ENCODE measurements around the gene CTNNB1. TPM values are rescaled to one million over a fixed set of nuclear protein-coding genes. Genes with fewer than 3 reads are reported as not detected.

The CTNNB1 gene
- total and polyA plus RNA-seq, 2 of the 8 experiments (the other 6 are each of a cell fraction or from before 2014, with no cell fraction given), result 356 to 579 TPM

DNA sequence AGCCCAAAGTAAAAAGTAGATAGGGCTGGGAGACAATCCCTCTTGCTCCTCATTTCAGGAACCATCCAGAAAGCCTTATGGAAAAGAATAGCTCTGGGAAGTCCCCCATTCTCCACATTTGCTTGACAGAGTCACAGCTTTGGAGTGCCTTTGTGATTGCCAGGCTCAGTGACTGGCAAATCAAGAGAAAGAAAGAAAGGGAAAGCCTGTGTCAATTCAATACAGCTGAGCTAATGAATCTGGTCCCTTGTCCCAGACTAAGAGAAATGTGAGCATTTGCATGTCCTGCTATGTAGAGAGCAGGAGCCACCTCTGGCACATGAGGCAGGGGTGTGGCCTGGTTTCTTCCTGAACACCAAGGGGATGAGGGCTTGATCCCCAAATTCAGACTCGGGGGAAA, 14.9 kb upstream of the CTNNB1 start:
- ChIA-PET CTCF (ENCODE audit: partially characterized antibody) (no interaction called here), POLR2A (ENCODE audit: partially characterized antibody) (interaction anchor here (4.8 kb wide), 1 partner anchor 15 kb away, joined by 28 read pairs; the partner anchor contains the start of gene CTNNB1)
- Histone ChIP-seq H3K9ac (replicated peaks in 1 of 4; ENCODE audit: extremely low read depth in 1 of 4, low read depth in 3 of 4, low read length in 3 of 4) (no peak overlapping the region), H3K27ac (ENCODE audit: low read depth, low read length) (no peak overlapping the region), H3K79me1 (ENCODE audit: low read depth, low read length) (no peaks in the 10 kb centered on the region), H3K56ac (replicated peaks; ENCODE audit: insufficient read length, low read depth, low read length) (no peak overlapping the region), H2BK12ac (ENCODE audit: low read depth, low read length) (no peak overlapping the region), H2AK5ac (ENCODE audit: low read depth, low read length) (no peak overlapping the region), H3K4me3 (ENCODE audit: extremely low read depth in 1 of 4, insufficient read depth in 2 of 4, low read depth in 3 of 4, low read length in 4 of 4) (no peak overlapping the region), H2AFZ (ENCODE audit: low read length) (no peak overlapping the region), H4K5ac (ENCODE audit: insufficient read length, low read depth, low read length) (no peak overlapping the region), H4K91ac (replicated peaks; ENCODE audit: insufficient read length, low read length) (no peak overlapping the region), H3K18ac (ENCODE audit: extremely low read depth, low read length) (no peak overlapping the region; the same call in 1 of the 2 replicates), H4K8ac (ENCODE audit: extremely low read depth, insufficient read depth, low read length) (no peak overlapping the region), H2BK5ac (ENCODE audit: low read depth, low read length) (no peak overlapping the region), H3K23ac (ENCODE audit: insufficient read length) (no peak overlapping the region), H3K4me1 (replicated peaks in 1 of 4; ENCODE audit: control insufficient read depth in 3 of 4, insufficient read depth in 4 of 4, low read length in 3 of 4) (no peaks in the 10 kb centered on the region; a peak in 1 of 7 replicates), H3K14ac (ENCODE audit: insufficient read length) (no peak overlapping the region), H3K27me3 (replicated peaks in 1 of 4; ENCODE audit: control insufficient read depth in 3 of 4, extremely low read depth in 1 of 4, insufficient read depth in 3 of 4, low read length in 3 of 4) (no peaks in the 10 kb centered on the region), H3K36me3 (ENCODE audit: control insufficient read depth in 2 of 4, insufficient read depth in 4 of 4, low read length in 3 of 4) (no peaks in the 10 kb centered on the region), H2BK120ac (replicated peaks; ENCODE audit: low read depth, low read length) (no peak overlapping the region), H2BK15ac (ENCODE audit: low read length) (no peak overlapping the region), H3K9me3 (ENCODE audit: insufficient read depth in 2 of 2, low read depth in 1 of 2, low read length in 1 of 2) (no peaks in the 10 kb centered on the region), H3K4ac (replicated peaks; ENCODE audit: insufficient read length, low read depth, low read length) (no peak overlapping the region), H3K23me2 (ENCODE audit: low read depth, low read length) (no peaks in the 10 kb centered on the region), H4K20me1 (replicated peaks in 1 of 2; ENCODE audit: control insufficient read depth in 1 of 2, insufficient read depth in 2 of 2, low read length in 2 of 2) (no peaks in the 10 kb centered on the region), H3K4me2 (ENCODE audit: insufficient read depth in 1 of 2, low read depth in 2 of 2, low read length in 2 of 2) (no peak overlapping the region), H3K79me2 (ENCODE audit: control insufficient read depth in 1 of 2, insufficient read depth in 2 of 2, low read length in 2 of 2) (no peaks in the 10 kb centered on the region), H2BK20ac (ENCODE audit: low read length) (no peak overlapping the region)
- no peak for DNase-seq (ENCODE audit: low read depth in 1 of 2, low spot score in 2 of 2)
- 86% methylated on average over 1 of the region's 1 CpG; no CpG with 5 or more reads in 1 of the 2 experiments for WGBS, 2 experiments (ENCODE audit: extremely low coverage in 1 of 2, insufficient coverage in 1 of 2, insufficient read length in 1 of 2, insufficient replicate concordance in 2 of 2, low coverage in 1 of 2, low lambda C conversion rate in 2 of 2, missing lambda C conversion rate in 1 of 2)
- peak; percentile 13 for FAIRE-seq
- TF ChIP-seq ZNF274 (IDR thresholded peaks at IDR 0.05; ENCODE audit: borderline replicate concordance, extremely low read depth, low read length) (no peak), YY1 (IDR thresholded peaks at IDR 0.05; ENCODE audit: low read depth, low read length) (no peak), BCL11A (IDR thresholded peaks at IDR 0.05; ENCODE audit: low read depth in 2 of 2, low read length in 2 of 2) (no peak), SRF (IDR thresholded peaks at IDR 0.05; ENCODE audit: low read depth, low read length) (no peak), SIRT6 (IDR thresholded peaks at IDR 0.05; ENCODE audit: low read length) (no peak), CREB1 (IDR thresholded peaks at IDR 0.05) (no peak), CBX5 (IDR thresholded peaks at IDR 0.05; ENCODE audit: low read depth, low read length) (no peak), RAD21 (IDR thresholded peaks at IDR 0.05 in 1 of 2, conservative IDR thresholded peaks at IDR 0.05 in 1 of 2; ENCODE audit: low read depth in 2 of 2, low read length in 2 of 2) (no peak), KDM5A (IDR thresholded peaks at IDR 0.05; ENCODE audit: low read length) (no peak), MAFK (IDR thresholded peaks at IDR 0.05; ENCODE audit: low read depth, low read length) (no peak), TAF1 (IDR thresholded peaks at IDR 0.05; ENCODE audit: low read depth, low read length) (no peak)
- TF ChIP-seq, protein P1, sequence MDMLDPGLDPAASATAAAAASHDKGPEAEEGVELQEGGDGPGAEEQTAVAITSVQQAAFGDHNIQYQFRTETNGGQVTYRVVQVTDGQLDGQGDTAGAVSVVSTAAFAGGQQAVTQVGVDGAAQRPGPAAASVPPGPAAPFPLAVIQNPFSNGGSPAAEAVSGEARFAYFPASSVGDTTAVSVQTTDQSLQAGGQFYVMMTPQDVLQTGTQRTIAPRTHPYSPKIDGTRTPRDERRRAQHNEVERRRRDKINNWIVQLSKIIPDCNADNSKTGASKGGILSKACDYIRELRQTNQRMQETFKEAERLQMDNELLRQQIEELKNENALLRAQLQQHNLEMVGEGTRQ (IDR thresholded peaks at IDR 0.05; ENCODE audit: low read length), result no peak
- TF ChIP-seq, protein P2, sequence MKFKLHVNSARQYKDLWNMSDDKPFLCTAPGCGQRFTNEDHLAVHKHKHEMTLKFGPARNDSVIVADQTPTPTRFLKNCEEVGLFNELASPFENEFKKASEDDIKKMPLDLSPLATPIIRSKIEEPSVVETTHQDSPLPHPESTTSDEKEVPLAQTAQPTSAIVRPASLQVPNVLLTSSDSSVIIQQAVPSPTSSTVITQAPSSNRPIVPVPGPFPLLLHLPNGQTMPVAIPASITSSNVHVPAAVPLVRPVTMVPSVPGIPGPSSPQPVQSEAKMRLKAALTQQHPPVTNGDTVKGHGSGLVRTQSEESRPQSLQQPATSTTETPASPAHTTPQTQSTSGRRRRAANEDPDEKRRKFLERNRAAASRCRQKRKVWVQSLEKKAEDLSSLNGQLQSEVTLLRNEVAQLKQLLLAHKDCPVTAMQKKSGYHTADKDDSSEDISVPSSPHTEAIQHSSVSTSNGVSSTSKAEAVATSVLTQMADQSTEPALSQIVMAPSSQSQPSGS (IDR thresholded peaks at IDR 0.05; ENCODE audit: low read length), result no peak

All from H1 (cell line).